ENCODE data around the gene AMZ2.

DNA sequence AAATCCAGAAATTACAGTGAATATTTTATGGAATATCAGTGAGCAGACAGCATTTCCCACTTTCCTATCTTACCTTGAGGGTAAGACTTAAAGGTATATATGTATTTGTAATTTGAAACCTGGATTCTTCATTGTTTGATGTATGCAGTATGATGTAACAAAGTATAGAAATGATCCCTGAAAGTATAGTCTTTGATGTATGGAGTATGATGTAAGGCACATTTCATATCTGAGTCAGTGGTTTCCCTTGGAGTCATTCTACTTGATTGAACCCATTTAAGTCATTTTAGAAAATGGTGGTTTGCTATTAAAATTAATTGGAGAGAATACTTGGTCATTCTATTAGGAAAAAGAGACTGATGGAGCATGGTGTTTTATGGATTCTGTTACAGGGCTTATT lies 10.1 kb downstream of the AMZ2 start:
- TF ChIP-seq POLR2AphosphoS5 (IDR thresholded peaks at IDR 0.05; ENCODE audit: low read depth), result no peak
- TF ChIP-seq, protein P1, sequence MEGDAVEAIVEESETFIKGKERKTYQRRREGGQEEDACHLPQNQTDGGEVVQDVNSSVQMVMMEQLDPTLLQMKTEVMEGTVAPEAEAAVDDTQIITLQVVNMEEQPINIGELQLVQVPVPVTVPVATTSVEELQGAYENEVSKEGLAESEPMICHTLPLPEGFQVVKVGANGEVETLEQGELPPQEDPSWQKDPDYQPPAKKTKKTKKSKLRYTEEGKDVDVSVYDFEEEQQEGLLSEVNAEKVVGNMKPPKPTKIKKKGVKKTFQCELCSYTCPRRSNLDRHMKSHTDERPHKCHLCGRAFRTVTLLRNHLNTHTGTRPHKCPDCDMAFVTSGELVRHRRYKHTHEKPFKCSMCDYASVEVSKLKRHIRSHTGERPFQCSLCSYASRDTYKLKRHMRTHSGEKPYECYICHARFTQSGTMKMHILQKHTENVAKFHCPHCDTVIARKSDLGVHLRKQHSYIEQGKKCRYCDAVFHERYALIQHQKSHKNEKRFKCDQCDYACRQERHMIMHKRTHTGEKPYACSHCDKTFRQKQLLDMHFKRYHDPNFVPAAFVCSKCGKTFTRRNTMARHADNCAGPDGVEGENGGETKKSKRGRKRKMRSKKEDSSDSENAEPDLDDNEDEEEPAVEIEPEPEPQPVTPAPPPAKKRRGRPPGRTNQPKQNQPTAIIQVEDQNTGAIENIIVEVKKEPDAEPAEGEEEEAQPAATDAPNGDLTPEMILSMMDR (conservative IDR thresholded peaks at IDR 0.05; ENCODE audit: low read depth in 2 of 2), result no peak
- no peak for TF ChIP-seq EZH2phosphoT487 (IDR thresholded peaks at IDR 0.05; ENCODE audit: unreplicated experiment)
- TF ChIP-seq CREB1 (CRISPR knock-in tag; IDR thresholded peaks at IDR 0.05; ENCODE audit: low read depth), result no peak
- no peak for TF ChIP-seq STAT1 (IDR thresholded peaks at IDR 0.05; ENCODE audit: unreplicated experiment)
- TF ChIP-seq JUNB (IDR thresholded peaks at IDR 0.05; ENCODE audit: unreplicated experiment), result no peak
- TF ChIP-seq EZH2 (IDR thresholded peaks at IDR 0.05; ENCODE audit: low read depth, unreplicated experiment), result no peak
- no peak for TF ChIP-seq NANOG (IDR thresholded peaks at IDR 0.05; ENCODE audit: borderline replicate concordance)

Data from GM23338 (cell line).